ENCODE data around the gene CAPN14.

DNA sequence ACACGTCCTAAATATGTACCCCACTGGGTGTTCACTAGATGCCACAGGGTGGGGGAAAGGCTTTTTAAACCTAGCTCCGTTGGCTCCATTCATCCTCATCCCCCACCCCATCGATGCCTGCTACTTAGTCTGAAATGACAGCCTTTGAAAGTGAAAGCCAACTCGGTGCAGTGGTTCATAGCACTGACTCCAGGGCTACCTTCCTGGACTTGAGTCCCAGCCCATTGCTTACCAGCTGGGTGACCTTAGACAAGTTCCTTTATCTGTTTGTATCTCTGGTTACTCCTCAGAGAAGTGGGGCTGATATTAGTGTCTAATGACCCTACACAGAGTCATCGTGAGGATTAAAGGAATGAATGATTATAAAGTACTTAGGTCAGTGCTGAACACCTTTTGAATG lies 41.0 kb upstream of the CAPN14 start:
- TF ChIP-seq, protein P1, sequence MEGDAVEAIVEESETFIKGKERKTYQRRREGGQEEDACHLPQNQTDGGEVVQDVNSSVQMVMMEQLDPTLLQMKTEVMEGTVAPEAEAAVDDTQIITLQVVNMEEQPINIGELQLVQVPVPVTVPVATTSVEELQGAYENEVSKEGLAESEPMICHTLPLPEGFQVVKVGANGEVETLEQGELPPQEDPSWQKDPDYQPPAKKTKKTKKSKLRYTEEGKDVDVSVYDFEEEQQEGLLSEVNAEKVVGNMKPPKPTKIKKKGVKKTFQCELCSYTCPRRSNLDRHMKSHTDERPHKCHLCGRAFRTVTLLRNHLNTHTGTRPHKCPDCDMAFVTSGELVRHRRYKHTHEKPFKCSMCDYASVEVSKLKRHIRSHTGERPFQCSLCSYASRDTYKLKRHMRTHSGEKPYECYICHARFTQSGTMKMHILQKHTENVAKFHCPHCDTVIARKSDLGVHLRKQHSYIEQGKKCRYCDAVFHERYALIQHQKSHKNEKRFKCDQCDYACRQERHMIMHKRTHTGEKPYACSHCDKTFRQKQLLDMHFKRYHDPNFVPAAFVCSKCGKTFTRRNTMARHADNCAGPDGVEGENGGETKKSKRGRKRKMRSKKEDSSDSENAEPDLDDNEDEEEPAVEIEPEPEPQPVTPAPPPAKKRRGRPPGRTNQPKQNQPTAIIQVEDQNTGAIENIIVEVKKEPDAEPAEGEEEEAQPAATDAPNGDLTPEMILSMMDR (conservative IDR thresholded peaks at IDR 0.05; ENCODE audit: low read depth, low read length): no peak
- no peak for TF ChIP-seq EZH2 (IDR thresholded peaks at IDR 0.05; ENCODE audit: low read length, unreplicated experiment)

Data from PC-3 (cell line).